ENCODE measurements around the gene ETV1.

ETV1 gene

DNA sequence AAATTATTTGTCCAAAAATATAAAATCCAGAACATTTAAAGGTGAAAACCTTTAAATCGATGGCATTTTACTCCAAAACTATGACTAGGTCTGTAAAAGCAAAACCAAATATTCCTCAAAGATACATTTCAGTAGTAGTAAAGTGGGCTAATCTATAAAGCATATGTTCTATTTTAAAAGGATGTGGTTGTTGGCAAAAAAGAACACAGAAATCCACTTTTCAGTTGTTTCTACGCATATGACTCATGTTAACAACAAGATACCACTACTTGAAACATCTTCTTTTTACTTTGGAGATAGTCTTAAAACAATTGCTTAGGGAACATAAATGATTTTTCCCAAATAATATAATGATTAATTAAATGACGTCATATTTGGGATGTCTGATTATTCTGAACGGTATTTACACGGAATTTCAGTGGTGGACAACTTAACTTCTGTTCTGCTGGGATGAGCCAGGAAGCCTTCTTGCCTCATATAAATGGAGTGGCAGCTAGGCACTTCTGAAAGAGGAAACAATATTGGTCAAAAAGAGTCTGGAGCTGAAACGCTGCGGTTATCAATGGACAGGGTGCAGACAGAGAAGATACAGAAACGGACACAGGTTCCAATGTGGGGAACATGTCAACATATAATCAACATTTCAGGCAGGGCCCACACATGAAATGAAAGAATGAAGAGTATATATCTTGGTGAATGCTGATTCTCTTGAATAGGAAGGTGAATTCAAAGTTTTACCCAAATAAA lies 78.5 kb downstream of the ETV1 start:
- H3K36me3 ChIP-seq (replicated peaks) = no peaks in the 10 kb centered on the region
- no peak overlapping the region for H3K27ac ChIP-seq
- TF ChIP-seq, protein P1, sequence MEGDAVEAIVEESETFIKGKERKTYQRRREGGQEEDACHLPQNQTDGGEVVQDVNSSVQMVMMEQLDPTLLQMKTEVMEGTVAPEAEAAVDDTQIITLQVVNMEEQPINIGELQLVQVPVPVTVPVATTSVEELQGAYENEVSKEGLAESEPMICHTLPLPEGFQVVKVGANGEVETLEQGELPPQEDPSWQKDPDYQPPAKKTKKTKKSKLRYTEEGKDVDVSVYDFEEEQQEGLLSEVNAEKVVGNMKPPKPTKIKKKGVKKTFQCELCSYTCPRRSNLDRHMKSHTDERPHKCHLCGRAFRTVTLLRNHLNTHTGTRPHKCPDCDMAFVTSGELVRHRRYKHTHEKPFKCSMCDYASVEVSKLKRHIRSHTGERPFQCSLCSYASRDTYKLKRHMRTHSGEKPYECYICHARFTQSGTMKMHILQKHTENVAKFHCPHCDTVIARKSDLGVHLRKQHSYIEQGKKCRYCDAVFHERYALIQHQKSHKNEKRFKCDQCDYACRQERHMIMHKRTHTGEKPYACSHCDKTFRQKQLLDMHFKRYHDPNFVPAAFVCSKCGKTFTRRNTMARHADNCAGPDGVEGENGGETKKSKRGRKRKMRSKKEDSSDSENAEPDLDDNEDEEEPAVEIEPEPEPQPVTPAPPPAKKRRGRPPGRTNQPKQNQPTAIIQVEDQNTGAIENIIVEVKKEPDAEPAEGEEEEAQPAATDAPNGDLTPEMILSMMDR (IDR thresholded peaks at IDR 0.05; ENCODE audit: low read depth, low read length, missing control alignments) = no peak
- H3K4me3 ChIP-seq (ENCODE audit: low read depth, low read length) = no peak overlapping the region
- in situ Hi-C loops (cut with HindIII; ENCODE audit: low pct_ligation_motif_present, low sequenced_read_pairs) = no loop called here
- H3K27me3 ChIP-seq (replicated peaks) = no peaks in the 10 kb centered on the region
- no peak for DNase-seq

DNA sequence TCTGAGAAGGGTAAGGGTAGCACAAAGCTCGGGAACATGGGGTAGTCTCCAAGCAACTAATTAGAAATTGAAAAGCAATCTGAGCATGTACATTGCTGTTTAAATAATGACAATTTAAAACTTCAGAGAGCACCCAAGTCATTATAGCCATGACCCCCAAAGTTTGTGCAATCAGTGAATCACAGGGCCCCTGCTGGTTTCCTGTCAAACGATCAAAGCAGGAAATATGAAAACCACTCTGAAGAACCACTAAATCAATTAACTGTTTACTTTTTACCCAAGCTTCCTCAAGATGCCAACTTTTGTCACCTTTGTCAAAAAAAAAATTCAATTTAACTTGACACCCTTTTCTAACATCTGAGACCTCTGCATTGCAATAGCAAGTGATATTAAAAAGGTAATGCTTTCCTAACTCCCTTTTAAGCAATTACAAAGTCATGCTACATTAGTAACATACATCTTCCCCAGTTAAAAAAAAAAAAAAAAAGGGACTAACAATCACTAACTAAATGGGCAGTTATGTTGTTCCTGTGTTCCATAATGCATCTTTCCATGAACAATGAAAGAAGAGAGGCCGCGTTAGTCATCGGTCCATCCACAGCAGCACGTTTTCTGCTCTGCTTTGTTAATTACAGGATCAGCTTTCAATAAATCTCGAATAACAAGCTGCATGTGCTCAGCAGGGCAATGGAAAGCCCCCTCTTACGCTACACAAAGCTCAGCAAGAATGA lies 80.6 kb downstream of the ETV1 start:
- peak; percentile 4 for DNase-seq
- Histone ChIP-seq H3K36me3 (replicated peaks) (no peaks in the 10 kb centered on the region), H3K4me3 (ENCODE audit: low read depth, low read length) (no peak overlapping the region), H3K27me3 (replicated peaks) (no peaks in the 10 kb centered on the region), H3K27ac (no peak overlapping the region)
- TF ChIP-seq, protein P1 (IDR thresholded peaks at IDR 0.05; ENCODE audit: low read depth, low read length, missing control alignments) = no peak
- in situ Hi-C loops (cut with HindIII; ENCODE audit: low pct_ligation_motif_present, low sequenced_read_pairs) = no loop called here

GRCh38 chr7:13907831-13908230 lies 81.6 kb downstream of the ETV1 start:
- in situ Hi-C loops (cut with HindIII; ENCODE audit: low pct_ligation_motif_present, low sequenced_read_pairs) = no loop called here
- Histone ChIP-seq H3K27me3 (replicated peaks) (no peaks in the 10 kb centered on the region), H3K4me3 (ENCODE audit: low read depth, low read length) (no peak overlapping the region), H3K27ac (no peak overlapping the region), H3K36me3 (replicated peaks) (no peaks in the 10 kb centered on the region)
- no peak for DNase-seq
- TF ChIP-seq, protein P1 (IDR thresholded peaks at IDR 0.05; ENCODE audit: low read depth, low read length, missing control alignments) = no peak

GRCh38 chr7:13904689-13905088 lies 84.8 kb downstream of the ETV1 start:
- in situ Hi-C loops (cut with HindIII; ENCODE audit: low pct_ligation_motif_present, low sequenced_read_pairs) = no loop called here
- TF ChIP-seq, protein P1 (IDR thresholded peaks at IDR 0.05; ENCODE audit: low read depth, low read length, missing control alignments) = no peak
- DNase-seq = no peak
- Histone ChIP-seq H3K36me3 (replicated peaks) (no peaks in the 10 kb centered on the region), H3K27me3 (replicated peaks) (no peaks in the 10 kb centered on the region), H3K27ac (no peak overlapping the region), H3K4me3 (ENCODE audit: low read depth, low read length) (no peak overlapping the region)

GRCh38 chr7:13904007-13904406 lies 85.5 kb downstream of the ETV1 start:
- DNase-seq = no peak
- in situ Hi-C loops (cut with HindIII; ENCODE audit: low pct_ligation_motif_present, low sequenced_read_pairs) = no loop called here
- Histone ChIP-seq H3K27ac (no peak overlapping the region), H3K36me3 (replicated peaks) (no peaks in the 10 kb centered on the region), H3K4me3 (ENCODE audit: low read depth, low read length) (no peak overlapping the region), H3K27me3 (replicated peaks) (no peaks in the 10 kb centered on the region)
- TF ChIP-seq, protein P1 (IDR thresholded peaks at IDR 0.05; ENCODE audit: low read depth, low read length, missing control alignments) = no peak

All from brain microvascular endothelial cell (primary cell).